NCI-H1694 (cell line): ENCODE results near the gene GSAP.

Experiments
- DNase-seq: peaks from one replicate; lab custom pipeline; 2025; lab: John Stamatoyannopoulos, UW

GSAP gene

DNA sequence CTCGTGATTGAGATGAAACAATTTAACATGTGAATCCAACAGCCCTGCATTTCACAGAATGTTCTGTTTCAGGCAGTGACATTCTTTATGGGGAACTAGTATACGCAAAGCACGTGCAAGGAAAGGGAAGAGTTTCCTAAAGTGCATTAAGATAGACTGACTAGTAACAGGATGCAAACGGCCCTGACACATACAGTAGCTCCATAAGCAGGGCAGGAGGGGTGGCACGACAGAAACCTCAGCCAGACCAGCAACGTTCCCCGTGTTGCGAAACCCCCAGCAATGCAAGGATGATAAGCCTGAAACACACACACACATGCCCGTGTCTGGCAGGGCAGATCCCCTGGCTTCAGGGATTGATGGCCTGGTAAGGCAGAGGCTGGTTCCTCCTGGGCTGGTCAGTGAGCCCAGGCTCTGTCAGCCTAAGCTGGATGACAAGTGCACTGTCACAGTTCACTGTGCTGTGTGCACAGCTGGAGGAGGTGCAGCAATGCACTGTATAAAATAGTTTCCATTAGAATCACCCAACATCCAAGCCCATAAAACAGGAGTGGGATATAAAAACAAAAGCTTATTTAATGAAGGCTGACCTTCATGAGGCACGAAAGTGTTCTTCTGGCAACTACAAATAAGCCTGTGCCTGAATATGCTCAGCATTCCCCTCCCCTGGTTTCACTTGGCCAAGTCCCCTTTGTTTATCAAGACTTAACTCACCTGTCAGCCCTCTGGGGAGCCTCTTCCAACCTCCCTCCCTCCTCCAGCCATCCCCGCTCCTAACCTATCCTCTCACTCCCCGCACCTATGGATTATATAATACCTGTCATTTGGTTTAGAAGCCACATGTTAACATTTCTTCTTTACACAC, 88.8 kb downstream of the GSAP start:
- DNase-seq = no peak

DNA sequence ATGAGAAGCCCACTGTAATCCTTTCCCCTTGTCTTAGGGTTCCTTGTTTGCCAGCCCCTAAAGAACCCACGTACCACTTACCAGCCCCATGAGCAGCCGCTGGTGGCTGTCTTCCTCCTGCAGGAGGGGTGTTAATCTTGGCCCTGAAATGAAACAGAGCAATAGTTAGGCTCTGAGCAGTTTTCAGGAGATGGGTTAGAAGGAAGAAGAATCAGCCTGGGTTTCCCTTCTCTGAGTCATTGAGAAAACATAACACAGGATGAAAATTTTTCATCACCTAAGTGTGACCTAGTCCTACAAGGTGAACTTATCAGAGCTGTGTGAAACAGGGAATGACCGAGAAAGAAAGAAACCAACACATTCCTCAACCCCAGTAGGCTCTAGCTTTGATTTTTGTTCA, 90.0 kb downstream of the GSAP start:
- DNase-seq = no peak

DNA sequence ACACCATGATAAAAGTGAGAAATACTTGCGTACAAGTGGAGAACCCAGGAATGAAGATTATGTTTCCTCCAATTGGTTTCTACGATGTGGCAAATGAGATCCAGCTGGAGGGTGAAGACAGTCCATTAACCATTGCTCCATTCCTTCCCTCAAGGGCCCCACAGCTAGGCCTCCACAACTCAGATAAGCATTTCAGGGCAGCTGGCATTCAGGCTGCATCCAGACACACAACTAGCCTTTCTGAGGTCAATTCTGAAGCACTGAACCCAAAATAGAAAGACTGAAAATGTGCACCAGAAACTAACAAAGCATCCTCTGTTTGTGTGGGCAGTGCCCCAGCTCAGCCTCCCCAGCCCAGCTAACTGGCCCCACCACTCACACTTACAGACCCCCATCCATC, 94.8 kb downstream of the GSAP start:
- DNase-seq = no peak

DNA sequence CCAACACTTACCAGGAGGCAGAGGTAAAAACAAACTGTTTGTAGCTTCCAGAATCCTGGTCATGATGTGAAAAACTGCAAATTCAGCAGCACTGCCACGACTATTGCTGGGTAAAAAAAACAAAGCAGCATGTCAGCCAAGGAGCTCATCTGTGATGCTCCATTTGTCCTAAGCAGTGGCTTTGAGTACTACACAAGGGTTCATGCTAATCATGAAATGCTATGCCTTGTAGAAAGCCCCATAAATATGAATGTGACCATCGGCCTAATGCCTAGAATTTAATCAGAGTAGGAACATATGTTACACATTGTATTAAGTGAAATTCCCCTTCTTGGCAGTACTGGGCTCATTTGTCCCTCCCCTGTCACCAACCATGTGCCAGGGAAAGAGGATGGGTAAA, 95.4 kb downstream of the GSAP start:
- no peak for DNase-seq

DNA sequence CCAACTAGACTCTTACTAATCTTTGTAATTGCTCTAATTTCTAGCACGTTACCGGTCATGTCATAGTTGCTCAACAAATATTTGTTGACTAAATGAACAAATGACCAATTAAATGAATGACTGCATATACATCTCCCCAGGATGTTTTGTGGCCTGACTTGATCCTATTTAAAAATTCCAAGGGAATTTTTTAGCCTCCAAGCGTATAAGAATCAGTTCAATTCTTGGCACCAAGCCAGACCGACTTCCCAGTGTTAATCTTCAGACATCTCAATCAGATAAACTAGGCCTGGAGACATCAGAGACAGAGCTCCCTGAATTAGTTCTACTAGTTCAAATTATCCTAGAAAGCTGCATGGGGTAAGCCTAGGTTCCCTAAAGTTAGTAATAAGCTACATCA, 96.0 kb downstream of the GSAP start:
- no peak for DNase-seq

DNA sequence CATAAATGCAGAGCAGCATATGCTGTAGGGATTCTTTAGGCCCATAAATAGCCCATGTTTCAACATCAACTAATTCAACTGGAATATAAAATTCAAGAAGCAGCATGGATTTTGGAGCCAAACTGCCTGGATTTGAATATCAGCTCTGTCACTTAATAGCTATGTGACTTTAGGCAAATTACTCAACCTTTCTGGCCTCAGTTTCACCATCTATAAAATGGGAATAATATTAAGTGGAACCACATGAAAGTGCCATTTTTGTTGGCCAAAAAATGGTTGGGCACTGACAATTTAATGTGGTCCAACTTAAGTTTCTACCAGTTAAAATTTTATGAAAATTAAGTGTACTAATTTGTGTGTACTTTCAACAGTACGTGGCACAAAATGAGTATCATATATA, 98.1 kb downstream of the GSAP start:
- DNase-seq = no peak

DNA sequence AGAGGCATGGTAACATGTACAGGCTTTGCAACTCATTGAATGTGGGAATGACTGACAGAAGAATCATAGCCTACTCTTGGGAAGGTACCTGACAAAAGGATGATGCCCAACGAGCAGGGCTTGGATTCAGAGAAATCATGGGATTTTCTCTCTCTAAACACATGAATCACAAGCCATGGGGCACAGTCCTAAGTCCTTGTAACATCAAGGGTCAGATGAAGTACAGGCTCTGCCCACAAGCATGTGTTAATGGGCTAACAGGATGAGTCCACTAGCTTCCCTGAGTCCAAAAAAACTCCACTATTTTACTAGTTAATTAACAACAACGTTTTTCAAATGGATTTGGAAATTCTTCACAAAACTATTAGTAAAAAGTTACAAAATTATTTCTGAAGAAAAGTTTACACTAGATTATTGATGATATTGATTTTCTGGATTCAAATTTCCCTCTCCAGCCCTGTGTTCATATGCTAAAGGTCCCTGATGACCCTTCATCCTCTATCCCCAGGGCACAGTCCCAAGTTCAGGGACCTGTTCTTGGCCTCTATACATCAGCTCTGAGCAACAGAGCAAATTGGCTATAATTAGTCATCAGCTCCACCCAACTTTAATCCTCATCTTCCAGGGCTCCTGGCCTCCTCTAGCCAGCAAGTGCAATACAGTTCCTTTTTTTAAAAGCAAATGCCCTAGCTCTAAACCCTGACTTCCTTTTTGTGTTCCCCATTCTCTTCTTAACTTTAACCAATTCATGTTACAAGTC, 99.8 kb downstream of the GSAP start:
- no peak for DNase-seq

DNA sequence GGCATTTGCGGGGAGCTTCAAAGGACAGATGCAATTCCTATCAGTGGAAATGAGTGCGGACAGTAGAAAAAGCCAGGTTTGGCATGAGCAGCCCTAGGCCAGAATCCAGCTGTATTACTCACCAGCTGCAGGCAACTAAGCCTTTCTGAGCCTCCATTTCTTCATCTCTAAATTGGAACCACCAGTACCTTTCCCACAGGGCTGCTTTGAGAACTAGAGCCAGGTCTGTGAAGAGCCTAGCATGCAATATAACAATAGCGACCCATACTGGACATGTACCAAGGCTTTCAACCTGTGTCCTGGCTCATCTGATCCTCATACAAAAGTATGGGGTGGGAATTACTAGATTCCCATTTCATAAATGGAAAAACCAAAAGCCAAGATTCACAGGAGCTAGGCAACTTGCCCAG, 101.0 kb downstream of the GSAP start:
- no peak for DNase-seq

DNA sequence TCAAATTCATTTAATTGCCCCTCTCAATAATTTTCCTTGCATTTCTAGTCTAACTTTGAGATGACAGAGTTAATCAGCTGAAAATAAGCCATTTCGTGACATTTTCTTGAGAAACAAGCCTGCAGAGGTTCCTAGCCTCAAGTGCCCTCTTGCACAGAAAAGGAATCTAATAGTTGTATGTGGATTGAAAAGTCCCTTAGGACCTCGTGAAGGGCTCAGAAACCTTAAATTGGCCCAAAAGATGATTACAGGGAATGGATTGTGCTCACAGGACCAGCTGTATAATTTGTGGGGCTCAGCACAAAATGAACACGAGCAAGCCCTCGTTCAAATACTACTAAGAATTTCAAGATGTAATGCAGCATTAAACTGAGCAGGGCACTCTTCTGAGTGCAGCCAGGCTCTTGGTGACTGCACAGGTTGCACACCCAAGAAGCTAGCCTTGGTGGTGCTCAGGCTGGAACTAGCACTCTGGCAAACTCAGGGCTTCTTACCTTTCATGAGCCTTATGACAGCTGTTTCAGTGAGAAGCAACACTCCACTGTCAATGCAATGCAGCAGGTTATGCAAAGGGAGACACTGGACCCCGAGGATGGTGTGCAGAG, 102.2 kb downstream of the GSAP start:
- DNase-seq = no peak

DNA sequence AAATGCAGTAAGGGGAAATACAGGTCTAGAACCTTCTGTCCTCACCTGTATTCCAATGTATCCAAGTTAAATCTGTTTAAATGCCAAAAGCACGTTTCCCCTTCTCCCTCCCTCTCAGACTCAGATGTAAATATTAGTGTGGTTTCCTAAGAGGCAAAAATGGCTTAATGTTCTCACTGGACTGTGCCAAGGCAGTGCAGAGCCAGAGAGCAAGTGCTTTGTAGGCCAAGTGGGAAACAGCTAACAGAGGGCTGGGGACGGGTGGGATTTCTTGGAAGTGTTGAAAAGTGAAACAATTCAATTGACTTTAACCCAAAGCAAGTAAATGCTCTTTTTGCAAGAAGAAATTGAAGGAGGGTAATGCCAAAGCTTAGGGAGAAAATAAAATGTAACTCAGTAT, 103.1 kb downstream of the GSAP start:
- no peak for DNase-seq

DNA sequence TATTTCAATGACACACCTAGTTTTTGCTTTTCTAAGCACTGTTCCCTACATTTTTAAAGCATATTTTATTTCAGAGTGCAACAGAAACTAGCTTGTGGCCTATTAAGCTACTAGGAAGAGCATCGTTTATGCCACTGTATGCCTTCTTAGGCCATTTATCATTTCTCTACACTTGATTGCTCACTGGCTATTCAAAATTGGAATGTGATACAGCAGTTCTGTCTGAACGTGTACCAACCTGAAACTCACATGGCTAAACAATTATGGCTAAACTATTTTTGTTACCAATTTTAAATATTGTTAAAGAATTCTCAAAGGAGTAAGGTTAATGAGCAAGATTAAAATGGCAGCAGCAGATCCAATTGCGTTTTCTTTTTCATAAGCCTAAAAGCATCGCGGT, 105.2 kb downstream of the GSAP start:
- no peak for DNase-seq

DNA sequence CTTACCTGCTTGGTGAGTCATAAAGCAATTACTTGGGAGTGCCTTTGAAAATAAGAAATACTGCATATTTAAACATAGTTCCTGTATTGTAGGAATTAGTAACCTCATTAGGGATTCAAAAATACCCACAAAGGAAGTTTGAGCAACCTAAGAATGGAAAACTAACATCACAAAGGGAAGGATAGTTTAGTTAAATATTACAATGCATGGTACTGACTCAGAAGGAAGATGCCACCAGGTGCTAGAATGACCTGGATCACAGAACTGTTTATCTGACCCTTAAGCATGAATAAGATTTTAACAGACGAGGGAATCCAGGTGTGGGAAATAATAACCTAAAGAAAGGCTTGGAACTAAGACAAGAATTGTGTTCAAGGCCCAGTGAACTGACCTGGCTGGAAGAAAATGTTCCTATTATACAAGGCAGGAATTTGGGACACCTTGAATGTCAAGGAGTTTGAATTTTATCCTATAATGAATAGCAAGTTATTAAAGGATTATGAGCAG, 106.4 kb downstream of the GSAP start:
- DNase-seq = no peak

DNA sequence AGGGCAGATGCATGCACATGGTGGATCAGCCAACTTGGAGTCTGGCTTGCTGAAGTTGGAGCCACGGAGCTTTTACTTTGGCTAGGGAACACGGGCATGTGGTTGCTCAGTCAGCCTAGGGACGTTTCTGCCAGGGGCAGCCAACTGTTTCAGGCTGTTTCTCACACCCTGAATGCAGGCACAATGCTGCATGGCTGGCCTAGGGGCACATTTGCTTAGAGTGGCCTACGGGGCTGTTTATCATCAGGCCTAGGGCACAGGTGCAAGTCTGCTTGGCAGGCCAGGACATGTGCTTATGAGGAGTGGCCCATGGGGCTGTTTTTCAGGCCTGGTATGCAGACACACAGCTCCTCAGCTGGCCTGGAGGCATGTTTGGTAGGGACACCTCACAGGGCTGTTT, 107.4 kb downstream of the GSAP start:
- DNase-seq = no peak

DNA sequence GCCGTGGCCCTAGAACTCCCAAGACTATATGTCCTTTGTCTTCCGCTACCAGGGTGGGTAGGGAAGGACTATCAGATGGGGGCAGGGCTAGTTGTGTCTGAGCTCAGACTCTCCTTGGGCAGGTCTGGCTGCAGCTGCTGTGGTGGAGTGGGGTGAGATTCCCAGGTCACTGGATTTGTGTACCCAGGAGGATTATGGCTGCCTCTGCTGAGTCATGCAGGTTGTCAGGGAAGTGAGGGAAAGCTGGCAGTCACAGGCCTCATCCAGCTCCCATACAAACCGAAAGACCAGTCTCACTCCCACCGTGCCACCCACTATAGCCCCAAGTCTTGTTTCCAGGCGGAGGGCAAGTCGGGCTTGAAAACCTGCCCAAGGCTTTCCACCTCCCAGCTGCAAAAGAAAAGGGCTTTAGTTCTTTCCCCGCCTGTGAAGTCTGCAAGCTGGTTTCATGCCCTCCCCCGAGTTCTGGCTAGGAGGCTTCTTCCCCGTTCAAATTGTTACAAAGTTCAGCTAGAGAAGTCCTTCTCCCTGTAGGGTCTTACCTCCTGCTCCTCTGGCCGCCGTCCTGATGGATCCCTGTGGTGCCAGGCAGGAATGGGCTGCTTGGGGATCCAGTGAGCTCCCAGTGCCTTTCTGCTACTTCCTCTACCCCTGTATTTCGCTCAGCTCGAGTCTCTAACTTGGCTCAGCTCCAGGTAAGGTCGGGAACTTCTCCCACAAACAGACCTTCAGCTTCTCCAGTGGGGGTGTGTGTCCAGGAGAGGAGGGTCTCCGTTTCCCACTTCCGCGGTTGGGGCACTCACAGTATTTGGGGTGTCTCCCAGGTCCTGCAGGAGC, 109.7 kb downstream of the GSAP start:
- no peak for DNase-seq

DNA sequence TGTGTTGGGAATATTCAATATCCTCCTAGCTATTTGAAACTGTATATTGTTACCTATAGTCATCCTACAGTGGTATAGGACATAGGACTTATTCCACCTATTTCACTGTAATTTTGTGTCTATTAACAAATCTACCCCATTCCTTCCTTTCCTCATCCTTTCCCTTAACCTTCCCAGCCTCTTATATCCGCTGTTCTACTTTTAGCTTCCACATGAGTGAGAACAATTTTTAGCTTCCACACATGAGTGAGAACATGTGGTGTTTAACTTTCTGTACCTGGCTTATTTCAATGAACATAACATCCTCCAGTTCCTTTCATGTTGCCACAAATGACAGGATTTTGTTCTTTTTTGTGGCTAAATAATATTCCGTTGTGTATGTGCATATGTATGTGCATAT, 120.6 kb downstream of the GSAP start:
- no peak for DNase-seq

DNA sequence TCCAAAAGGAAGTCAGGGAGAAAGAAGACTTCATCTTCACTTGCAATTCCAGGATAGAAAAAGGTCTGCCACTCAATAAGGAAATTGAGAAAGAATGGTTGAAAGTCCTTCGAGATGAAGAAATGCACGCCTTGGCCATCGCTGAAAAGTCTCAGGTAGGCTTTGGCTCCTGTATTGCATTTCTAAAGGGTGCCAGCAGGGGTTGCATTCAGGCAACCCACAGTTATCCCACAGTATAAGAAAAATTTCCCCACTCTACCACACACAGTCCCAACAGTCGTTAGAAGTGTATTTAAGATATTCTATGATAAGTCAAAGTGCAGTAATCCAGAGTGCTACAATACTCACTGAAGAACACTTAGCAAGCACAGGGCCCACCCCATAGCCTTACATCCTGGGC, 123.1 kb downstream of the GSAP start:
- DNase-seq = no peak

DNA sequence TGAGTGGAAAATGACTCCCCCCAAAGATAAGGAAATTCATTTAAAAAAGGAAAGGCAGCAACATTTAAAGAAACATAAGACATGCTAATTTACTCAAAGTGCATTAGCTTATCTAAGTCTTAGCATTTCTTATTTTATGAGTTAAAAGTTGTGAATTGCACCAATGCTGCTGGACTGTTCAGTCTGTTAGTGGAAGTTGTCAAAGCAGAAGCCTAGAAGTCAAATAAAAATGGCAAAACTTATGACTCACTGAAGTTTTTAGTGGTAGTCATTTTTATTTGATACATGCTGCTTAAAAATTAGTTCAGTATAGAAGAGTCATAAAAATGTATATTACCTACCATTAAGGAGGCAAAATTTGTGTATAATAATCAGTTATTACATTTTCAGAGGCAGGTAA, 125.7 kb downstream of the GSAP start:
- no peak for DNase-seq

DNA sequence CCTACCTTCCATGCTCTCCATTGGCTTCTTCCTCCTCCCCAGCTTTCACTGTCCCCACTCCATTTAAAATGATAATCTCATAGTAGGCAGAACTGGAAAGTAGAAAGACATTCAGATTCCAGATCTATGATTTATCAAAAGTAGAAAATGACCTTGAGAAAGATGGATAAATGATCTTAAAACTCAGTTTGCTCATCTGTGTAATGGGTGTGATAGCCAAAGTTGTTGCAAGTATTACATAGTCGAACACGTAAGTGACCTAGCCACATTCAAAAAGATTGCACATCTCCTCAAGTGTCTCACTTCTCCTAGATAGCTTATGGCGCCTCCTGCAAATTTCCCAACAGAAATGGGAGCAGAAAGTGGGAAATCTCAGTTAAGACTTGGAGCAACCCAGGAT, 126.8 kb downstream of the GSAP start:
- no peak for DNase-seq

DNA sequence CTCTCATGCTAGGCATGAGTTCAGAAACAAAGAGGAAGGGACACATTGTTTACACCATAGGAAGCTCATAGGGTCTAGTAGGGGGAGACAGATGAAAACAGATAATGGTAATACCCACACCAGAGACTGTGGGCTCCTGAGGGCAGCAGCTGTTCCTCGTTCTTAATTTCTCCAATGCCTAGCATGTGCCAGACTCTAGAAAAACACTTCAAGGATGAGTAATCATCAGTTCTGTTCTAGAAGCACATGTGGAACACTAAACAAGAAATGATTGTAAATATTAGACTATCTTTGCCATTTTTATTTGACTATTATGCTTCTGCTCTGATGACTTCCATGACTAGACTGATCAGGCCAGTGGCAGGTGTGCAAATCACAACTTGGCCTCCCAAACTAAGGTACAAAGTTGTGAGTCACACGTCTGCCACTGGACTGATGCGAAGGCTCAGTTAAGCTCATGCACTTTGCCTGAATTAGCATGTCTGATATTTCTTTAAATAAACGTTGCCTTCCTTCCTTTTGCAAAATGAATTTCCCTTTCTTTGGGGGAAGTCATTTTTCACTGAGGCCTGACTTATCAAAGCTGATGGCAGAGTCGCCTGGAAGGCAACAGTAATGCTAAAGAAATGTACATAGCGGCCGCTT, 127.4 kb downstream of the GSAP start:
- no peak for DNase-seq

DNA sequence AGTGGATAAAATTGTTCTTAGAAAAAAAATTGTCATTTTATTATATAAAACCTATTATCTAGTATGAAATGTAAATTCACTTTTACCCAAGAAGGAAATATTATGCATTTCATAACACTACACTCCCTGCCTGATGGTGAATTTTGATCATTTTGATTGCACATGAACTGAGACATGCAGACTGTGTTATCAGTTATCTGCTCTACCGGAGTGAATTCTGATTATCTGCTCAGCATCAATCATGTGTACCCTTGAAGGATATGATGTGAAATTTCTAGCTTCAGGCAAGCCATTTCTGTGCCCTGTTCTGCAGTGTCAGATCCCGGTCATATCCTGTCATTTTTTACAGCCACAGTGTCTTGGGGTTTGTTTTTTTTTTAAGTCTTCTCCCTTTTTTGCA, 131.5 kb downstream of the GSAP start:
- DNase-seq = no peak

DNA sequence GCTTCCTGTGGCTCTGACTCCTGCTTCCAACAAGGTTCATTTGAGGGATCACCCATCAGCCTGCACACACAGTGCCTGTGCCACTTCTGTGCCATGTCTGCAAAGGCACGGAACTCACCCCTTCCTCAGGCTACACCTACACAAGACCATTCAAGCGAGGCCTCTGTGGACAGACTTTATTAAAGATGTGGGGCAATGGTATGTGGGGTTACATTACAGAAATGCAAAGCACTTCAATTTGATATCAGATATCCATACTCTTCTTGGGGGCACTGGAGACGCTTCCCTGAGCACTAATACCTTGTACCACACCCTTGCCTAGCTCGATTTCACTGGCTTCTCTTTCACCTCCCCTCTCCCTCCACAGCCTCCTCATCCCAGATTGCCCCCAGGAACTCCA, 132.1 kb downstream of the GSAP start:
- DNase-seq = no peak

DNA sequence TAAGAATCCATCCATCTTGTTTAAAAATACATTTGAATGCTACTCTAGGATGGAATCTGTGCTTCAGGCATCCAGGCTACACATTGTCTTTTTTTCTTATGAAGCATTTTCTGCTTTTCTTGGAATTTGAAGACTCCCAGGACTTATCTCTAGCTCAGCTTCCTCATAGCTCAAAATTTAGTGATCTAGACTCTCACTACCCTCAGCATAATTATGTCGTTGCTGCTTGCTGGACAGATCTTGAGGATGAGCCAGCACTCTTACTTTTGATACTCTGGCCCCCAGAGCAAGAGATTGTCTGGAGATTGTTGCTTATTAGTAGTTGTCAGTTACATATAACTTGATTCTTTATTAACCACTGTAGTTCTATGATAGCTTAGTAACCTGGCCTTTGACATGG, 133.3 kb downstream of the GSAP start:
- no peak for DNase-seq
